Gastroesophageal sphincter (tissue), 3 donors: ENCODE measurements around the gene SLFN14.

Experiments used
- EP300 ChIP-seq: sonication (generic); formaldehyde crosslinking; IDR thresholded peaks from one replicate; pipeline ENCODE4 v1.6.1; 2017; ENCODE audit warnings: antibody characterized with exemption, mild to moderate bottlenecking
- POLR2A ChIP-seq, 2 donors: fragments of 450-650 bp; IDR thresholded peaks; one replicate each; pipeline ENCODE4 v1.6.1; 2017; ENCODE audit warnings: antibody characterized with exemption in 2 of 2, mild to moderate bottlenecking in 2 of 2, moderate library complexity in 1 of 2
- POLR2AphosphoS5 ChIP-seq: sonication (generic); formaldehyde crosslinking; IDR thresholded peaks from one replicate; pipeline ENCODE4 v1.6.1; 2017; ENCODE audit warnings: antibody characterized with exemption
- TF ChIP-seq, protein P1 (sequence below), 4 experiments: fragments of 200-600 bp in 2 of 4; fragments of 450-650 bp in 2 of 4; sonication (generic) in 1 of 4; IDR thresholded peaks; one replicate each; pipeline ENCODE4 v1.5.1; 2017 to 2019; ENCODE audit warnings: antibody characterized with exemption in 4 of 4, mild to moderate bottlenecking in 2 of 4, moderate library complexity in 2 of 4

DNA sequence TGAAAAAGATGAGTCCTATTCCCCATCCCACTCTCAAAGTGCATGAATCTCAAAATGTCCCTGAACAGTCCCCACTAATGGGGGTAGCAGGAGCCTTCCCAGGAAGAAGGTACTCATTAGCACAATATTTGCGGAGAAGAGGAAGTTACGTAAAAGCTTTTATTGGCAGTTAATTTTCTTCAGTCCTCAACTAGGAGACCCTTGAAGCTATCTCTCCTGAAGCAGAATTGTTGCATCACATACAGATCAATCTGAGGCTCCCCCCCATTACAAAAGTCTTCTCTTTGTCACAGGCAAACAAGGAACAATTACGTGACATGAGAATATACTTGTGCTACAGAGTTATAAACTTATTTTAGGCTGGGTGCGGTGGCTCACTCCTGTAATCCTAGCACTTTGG lies 37.3 kb downstream of the SLFN14 start:
- TF ChIP-seq, protein P1, sequence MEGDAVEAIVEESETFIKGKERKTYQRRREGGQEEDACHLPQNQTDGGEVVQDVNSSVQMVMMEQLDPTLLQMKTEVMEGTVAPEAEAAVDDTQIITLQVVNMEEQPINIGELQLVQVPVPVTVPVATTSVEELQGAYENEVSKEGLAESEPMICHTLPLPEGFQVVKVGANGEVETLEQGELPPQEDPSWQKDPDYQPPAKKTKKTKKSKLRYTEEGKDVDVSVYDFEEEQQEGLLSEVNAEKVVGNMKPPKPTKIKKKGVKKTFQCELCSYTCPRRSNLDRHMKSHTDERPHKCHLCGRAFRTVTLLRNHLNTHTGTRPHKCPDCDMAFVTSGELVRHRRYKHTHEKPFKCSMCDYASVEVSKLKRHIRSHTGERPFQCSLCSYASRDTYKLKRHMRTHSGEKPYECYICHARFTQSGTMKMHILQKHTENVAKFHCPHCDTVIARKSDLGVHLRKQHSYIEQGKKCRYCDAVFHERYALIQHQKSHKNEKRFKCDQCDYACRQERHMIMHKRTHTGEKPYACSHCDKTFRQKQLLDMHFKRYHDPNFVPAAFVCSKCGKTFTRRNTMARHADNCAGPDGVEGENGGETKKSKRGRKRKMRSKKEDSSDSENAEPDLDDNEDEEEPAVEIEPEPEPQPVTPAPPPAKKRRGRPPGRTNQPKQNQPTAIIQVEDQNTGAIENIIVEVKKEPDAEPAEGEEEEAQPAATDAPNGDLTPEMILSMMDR (IDR thresholded peaks at IDR 0.05): no peak
- TF ChIP-seq POLR2A (IDR thresholded peaks at IDR 0.05): no peak
- TF ChIP-seq POLR2AphosphoS5: no peak
- TF ChIP-seq EP300: no peak
